MM.1S (cell line): ENCODE data around the gene SURF1.

ENCODE experiments used
- EZH2 ChIP-seq: fragments of 300-600 bp; sonication (generic); optimal IDR thresholded peaks from 2 replicates; pipeline ENCODE3; 2017; ENCODE audit warnings: low read depth, mild to moderate bottlenecking, antibody characterized with exemption, low read length, mixed read lengths
- EZH2phosphoT487 ChIP-seq: fragments of 300-600 bp; sonication (generic); IDR thresholded peaks from 2 replicates; pipeline ENCODE4 v1.6.1; 2018; ENCODE audit warnings: antibody characterized with exemption, low read length
- TF ChIP-seq, protein P1 (sequence below): fragments of 300-600 bp; sonication (generic); IDR thresholded peaks from 2 replicates; pipeline ENCODE4 v1.5.1; 2016; ENCODE audit warnings: antibody characterized with exemption, low read length, mixed read lengths

DNA sequence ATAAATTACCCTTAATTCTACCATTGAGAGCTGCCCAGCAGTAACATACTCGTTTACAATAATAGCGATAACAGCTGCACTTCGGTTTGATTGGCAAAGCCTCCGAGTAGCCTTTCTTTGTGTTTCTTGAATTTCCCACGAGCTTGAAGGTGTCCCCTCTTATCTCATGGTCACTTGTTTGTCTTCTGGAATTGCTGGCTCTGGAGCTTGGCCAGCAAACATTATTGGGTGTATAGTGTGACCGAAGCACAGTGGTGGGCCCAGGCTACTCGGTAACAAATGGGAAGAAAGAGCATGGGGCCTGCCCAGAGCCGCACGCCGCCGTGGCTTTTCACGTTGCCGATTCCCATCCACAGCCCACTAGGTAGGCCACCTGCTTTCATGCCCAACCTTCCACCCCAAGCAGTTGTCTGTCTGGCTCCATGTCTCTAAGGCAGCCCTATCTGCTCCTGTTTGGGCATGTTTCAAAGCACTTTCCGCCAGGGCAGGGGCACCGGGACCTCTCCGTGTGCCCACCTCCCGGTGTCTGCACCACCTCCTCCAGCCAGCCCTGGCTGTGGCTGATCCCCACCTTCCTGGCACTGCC lies 28.5 kb upstream of the SURF1 start:
- TF ChIP-seq, protein P1, sequence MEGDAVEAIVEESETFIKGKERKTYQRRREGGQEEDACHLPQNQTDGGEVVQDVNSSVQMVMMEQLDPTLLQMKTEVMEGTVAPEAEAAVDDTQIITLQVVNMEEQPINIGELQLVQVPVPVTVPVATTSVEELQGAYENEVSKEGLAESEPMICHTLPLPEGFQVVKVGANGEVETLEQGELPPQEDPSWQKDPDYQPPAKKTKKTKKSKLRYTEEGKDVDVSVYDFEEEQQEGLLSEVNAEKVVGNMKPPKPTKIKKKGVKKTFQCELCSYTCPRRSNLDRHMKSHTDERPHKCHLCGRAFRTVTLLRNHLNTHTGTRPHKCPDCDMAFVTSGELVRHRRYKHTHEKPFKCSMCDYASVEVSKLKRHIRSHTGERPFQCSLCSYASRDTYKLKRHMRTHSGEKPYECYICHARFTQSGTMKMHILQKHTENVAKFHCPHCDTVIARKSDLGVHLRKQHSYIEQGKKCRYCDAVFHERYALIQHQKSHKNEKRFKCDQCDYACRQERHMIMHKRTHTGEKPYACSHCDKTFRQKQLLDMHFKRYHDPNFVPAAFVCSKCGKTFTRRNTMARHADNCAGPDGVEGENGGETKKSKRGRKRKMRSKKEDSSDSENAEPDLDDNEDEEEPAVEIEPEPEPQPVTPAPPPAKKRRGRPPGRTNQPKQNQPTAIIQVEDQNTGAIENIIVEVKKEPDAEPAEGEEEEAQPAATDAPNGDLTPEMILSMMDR, result no peak
- TF ChIP-seq EZH2phosphoT487 (no peak), EZH2 (no peak)
